BLaER1 treated with 17β-estradiol and CSF1 and Interleukin-3, amounts not matched to agents 10 nM and 100 nM (cell line): ENCODE results near the gene PKNOX2.

Source experiments
- H3K27ac ChIP-seq, 11 experiments: shearing (Covaris generic); formaldehyde crosslinking; 2 replicates each; pipeline ENCODE4 v1.8.1; 2022
- H3K27me3 ChIP-seq, 11 experiments: shearing (Covaris generic); formaldehyde crosslinking; 2 replicates each; pipeline ENCODE4 v1.8.1; 2022
- H3K36me3 ChIP-seq, 11 experiments: shearing (Covaris generic); formaldehyde crosslinking; 2 replicates each; pipeline ENCODE4 v1.8.1; 2022
- H3K4me1 ChIP-seq, 10 experiments: shearing (Covaris generic); formaldehyde crosslinking; 2 replicates each; pipeline ENCODE4 v1.8.1; 2022
- H3K4me2 ChIP-seq, 11 experiments: shearing (Covaris generic); formaldehyde crosslinking; 2 replicates each; pipeline ENCODE4 v1.8.1; 2022
- H3K4me3 ChIP-seq, 10 experiments: shearing (Covaris generic); formaldehyde crosslinking; 2 replicates each; pipeline ENCODE4 v1.8.1; 2022
- H3K9ac ChIP-seq, 11 experiments: shearing (Covaris generic); formaldehyde crosslinking; 2 replicates each; pipeline ENCODE4 v1.8.1; 2022
- H3K9me3 ChIP-seq, 11 experiments: shearing (Covaris generic); formaldehyde crosslinking; replicated peaks in 1 of 11; 2 replicates each; pipeline ENCODE4 v1.8.1; 2022
- H4K20me1 ChIP-seq, 11 experiments: shearing (Covaris generic); formaldehyde crosslinking; 2 replicates each; pipeline ENCODE4 v1.8.1; 2022
- Cebpa-rat ChIP-seq, 11 experiments: shearing (Covaris generic); IDR thresholded peaks; 2 replicates each; pipeline ENCODE4 v1.8.1; 2022

PKNOX2 gene

DNA sequence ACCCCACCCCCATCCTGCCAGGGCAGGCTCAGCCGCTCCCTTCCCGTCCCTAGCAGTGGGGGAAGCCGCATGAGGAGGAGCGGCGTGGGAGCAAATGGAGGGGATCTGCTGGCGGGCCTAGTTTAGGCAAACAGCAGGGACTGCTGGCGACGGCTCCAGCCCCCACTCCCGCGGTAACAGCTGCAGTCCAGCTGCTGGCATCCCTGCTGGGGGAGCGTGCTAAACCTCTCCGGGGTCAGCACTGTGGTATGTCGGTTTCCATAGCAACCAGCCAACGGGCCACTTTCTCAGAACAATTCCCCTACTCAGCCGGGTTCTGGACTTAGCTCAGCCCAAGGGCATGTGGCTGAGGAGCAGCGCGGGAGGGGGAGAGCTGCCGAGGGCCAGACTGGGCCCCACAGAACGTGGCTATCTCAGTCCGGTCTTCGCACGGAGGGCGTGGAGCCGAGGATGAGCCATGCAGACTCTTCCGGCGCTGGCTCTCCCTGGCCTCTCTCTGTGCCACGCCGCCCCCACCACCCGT is 98.8 kb downstream of the PKNOX2 start:
- 0 out of 22 replicates have a peak, but pooled peaks cover 0 to 6% (median 0%) of the 10 kb centered on the region in 11 experiments for H4K20me1 ChIP-seq
- peak overlapping the region; percentile 23 to 93 (median 82); a peak in 20 of 22 replicates for H3K4me2 ChIP-seq
- H3K36me3 ChIP-seq = no peaks in the 10 kb centered on the region
- H3K9ac ChIP-seq = 0 out of 22 replicates have a peak overlapping the region, but pooled peaks of 2 of the 11 experiments have one; percentile 1 to 14
- TF ChIP-seq Cebpa-rat (IDR thresholded peaks at IDR 0.05) = no peak
- H3K4me3 ChIP-seq = no peak overlapping the region
- H3K27me3 ChIP-seq = peaks cover 12 to 39% (median 21%) of the 10 kb centered on the region in 11 experiments; a peak in 20 of 22 replicates
- H3K27ac ChIP-seq = no peak overlapping the region
- H3K9me3 ChIP-seq = no peaks in the 10 kb centered on the region
- peaks cover 16 to 48% (median 46%) of the 10 kb centered on the region in 10 experiments for H3K4me1 ChIP-seq

DNA sequence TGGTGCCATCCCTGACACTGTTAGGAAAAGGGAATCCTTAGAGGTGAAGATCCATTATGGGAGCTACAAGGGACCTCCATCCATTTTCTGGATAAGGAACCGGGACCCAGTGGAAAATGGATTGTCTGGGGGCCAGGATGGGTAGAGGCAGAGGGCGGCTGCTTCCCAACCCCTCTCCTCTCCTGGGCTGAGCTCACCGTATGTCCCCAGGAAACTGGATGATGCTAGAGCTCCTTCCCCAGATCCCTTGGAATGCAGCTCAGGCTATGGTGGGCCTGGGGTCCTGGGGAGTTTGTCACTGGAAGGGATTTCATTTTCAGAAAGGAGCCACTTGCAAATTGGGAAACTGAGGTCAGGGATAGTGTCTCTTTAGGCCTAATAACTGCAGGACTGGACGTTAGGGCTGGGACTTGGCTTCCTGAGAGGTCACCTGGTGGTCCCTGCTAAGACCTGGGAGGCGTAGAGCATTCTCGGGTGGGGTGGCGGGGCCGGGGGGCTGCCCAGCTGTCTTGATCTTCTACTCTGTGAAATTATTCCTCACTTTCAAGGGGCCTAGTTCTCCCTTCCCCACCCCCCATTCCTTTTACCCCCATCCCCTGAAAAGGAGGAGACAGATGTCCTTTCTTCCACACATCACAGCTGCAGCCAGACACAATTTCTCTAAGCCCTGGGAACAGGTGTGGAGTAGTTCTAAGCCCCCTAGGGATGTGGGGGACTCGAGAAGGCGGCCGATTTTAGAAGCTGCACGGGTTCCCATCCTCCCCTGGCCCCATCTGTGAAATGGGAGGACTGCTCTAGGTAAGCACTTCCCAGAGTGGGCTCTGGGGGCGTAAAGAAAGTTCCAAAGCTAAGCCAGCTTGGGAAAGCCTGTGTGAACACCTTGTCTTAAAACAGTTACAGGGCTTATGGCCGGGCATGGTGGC is 99.8 kb downstream of the PKNOX2 start:
- H3K27me3 ChIP-seq = peaks cover 12 to 39% (median 21%) of the 10 kb centered on the region in 11 experiments; a peak in 20 of 22 replicates
- H3K9ac ChIP-seq = no peak overlapping the region; a peak in 1 of 22 replicates
- no peaks in the 10 kb centered on the region for H3K36me3 ChIP-seq
- H3K9me3 ChIP-seq = no peaks in the 10 kb centered on the region
- H4K20me1 ChIP-seq = 0 out of 22 replicates have a peak, but pooled peaks cover 0 to 6% (median 0%) of the 10 kb centered on the region in 11 experiments
- H3K4me1 ChIP-seq = peaks cover 9 to 38% (median 36%) of the 10 kb centered on the region in 10 experiments; a peak in 19 of 20 replicates
- no peak overlapping the region; a peak in 1 of 20 replicates for H3K4me3 ChIP-seq
- no peak overlapping the region for H3K27ac ChIP-seq
- TF ChIP-seq Cebpa-rat (IDR thresholded peaks at IDR 0.05) = no peak
- peak overlapping the region in 10 of 11 experiments; percentile 20 to 93 (median 84); a peak in 20 of 22 replicates for H3K4me2 ChIP-seq

DNA sequence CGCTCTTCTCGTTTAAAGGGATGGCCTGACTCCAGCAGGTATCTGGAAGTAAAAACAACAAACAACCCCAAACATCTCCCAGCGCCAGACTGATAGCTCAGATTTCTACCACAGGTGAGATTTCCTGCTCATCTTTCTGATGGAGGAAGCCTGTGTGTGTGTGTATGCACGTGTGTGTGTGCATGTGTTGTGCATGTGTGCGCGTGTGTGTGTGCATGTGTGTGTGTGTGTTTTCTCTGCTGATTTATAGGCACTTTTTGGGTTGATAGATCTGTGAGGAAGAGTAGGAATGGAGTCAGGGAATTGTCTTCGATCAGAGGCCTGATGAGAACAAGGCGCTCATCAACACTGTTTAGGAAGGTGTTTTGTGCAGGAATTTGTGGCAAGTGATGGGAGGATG is 103.0 kb downstream of the PKNOX2 start:
- H4K20me1 ChIP-seq = 0 out of 22 replicates have a peak, but pooled peaks cover 0 to 6% (median 0%) of the 10 kb centered on the region in 11 experiments
- no peak for TF ChIP-seq Cebpa-rat (IDR thresholded peaks at IDR 0.05)
- no peak overlapping the region for H3K4me2 ChIP-seq
- H3K9me3 ChIP-seq = no peaks in the 10 kb centered on the region
- peaks cover 9 to 37% (median 16%) of the 10 kb centered on the region in 11 experiments; a peak in 20 of 22 replicates for H3K27me3 ChIP-seq
- H3K9ac ChIP-seq = no peak overlapping the region
- H3K4me3 ChIP-seq = no peak overlapping the region
- no peak overlapping the region for H3K27ac ChIP-seq
- H3K36me3 ChIP-seq = no peaks in the 10 kb centered on the region
- H3K4me1 ChIP-seq = peaks cover 9 to 38% (median 35%) of the 10 kb centered on the region in 10 experiments; a peak in 19 of 20 replicates

DNA sequence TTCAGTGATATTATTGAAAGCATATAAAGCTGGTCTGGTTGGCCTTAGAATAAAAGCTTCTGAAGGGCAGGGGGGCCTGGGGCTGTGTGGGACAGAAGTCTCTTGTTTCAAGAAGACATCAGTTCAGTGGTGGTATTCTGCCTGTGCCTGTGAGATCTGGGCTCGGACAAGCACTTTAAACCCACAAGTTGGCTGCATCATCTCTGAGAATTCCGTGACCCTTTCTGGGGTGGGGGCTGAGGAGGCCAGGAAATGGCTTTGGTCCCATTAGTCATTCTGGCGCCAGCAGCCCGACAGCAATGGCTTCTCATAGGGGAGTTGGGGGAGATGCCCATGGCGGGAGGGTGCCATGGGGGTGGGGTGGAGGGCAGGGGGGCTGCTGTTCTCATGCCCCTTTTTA is 104.1 kb downstream of the PKNOX2 start:
- no peaks in the 10 kb centered on the region for H3K9me3 ChIP-seq
- TF ChIP-seq Cebpa-rat (IDR thresholded peaks at IDR 0.05) = no peak

DNA sequence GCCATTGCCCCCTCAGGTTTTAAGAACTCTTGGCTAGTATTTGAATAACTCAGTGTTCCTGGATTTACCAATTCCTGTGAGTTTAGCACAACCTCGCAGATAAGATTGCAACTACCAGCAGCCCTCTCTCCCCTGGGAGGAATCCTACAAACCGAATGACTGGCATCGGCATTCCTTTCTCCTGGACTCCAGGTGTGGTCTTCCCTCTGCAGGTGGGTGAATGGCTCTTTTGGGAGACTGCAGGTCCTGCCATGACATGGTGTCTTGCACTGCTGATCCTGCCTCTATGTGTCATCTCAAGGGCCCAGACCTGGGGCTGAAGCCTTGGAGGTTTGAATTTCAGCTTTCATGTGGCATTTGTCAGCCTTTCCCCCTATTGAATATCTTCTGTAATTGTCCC is 105.6 kb downstream of the PKNOX2 start:
- Histone ChIP-seq H3K9me3 (no peaks in the 10 kb centered on the region), H4K20me1 (0 out of 22 replicates have a peak, but pooled peaks cover 0 to 6% (median 0%) of the 10 kb centered on the region in 11 experiments), H3K9ac (no peak overlapping the region), H3K36me3 (no peaks in the 10 kb centered on the region), H3K27ac (no peak overlapping the region), H3K27me3 (peaks cover 0 to 15% (median 0%) of the 10 kb centered on the region in 11 experiments; a peak in 4 of 22 replicates), H3K4me2 (no peak overlapping the region), H3K4me3 (no peak overlapping the region), H3K4me1 (peaks cover 6 to 13% (median 10%) of the 10 kb centered on the region in 10 experiments; a peak in 19 of 20 replicates)
- TF ChIP-seq Cebpa-rat (IDR thresholded peaks at IDR 0.05) = no peak

More for the DNA sequence above, 104.1 kb downstream of the PKNOX2 start:
- Histone ChIP-seq H4K20me1 (0 out of 22 replicates have a peak, but pooled peaks cover 0 to 6% (median 0%) of the 10 kb centered on the region in 11 experiments), H3K4me3 (no peak overlapping the region), H3K27ac (no peak overlapping the region), H3K4me2 (no peak overlapping the region), H3K36me3 (no peaks in the 10 kb centered on the region), H3K4me1 (peaks cover 8 to 28% (median 25%) of the 10 kb centered on the region in 10 experiments; a peak in 19 of 20 replicates), H3K9ac (no peak overlapping the region), H3K27me3 (peaks cover 0 to 26% (median 5%) of the 10 kb centered on the region in 11 experiments; a peak in 18 of 22 replicates)

DNA sequence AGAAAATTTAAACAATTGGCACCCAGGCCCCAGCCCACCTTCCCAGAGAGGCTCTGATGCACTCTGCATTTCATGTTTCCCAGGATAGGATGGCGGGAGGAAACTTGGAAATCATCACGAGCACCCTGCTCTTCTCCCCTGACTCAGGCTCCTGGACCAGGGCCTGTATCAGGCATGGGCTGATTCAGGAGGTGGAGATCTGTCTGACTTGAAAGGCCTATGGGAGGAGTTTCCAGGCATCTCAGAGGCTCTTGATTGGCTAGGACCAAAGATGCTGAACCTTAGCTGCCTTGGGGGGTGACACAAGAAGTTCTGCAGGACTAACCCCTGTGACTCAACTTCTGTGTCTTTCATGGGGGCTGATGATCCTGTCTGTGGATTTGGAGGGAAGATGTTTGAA is 106.2 kb downstream of the PKNOX2 start:
- Histone ChIP-seq H3K9ac (no peak overlapping the region), H3K4me1 (peaks cover 0 to 7% (median 4%) of the 10 kb centered on the region in 10 experiments; a peak in 17 of 20 replicates), H3K27me3 (peaks cover 0 to 9% (median 0%) of the 10 kb centered on the region in 11 experiments; a peak in 2 of 22 replicates), H4K20me1 (0 out of 22 replicates have a peak, but pooled peaks cover 0 to 1% (median 0%) of the 10 kb centered on the region in 11 experiments), H3K4me3 (no peak overlapping the region), H3K36me3 (no peaks in the 10 kb centered on the region), H3K9me3 (no peaks in the 10 kb centered on the region), H3K4me2 (no peak overlapping the region), H3K27ac (no peak overlapping the region)
- TF ChIP-seq Cebpa-rat (IDR thresholded peaks at IDR 0.05) = no peak

DNA sequence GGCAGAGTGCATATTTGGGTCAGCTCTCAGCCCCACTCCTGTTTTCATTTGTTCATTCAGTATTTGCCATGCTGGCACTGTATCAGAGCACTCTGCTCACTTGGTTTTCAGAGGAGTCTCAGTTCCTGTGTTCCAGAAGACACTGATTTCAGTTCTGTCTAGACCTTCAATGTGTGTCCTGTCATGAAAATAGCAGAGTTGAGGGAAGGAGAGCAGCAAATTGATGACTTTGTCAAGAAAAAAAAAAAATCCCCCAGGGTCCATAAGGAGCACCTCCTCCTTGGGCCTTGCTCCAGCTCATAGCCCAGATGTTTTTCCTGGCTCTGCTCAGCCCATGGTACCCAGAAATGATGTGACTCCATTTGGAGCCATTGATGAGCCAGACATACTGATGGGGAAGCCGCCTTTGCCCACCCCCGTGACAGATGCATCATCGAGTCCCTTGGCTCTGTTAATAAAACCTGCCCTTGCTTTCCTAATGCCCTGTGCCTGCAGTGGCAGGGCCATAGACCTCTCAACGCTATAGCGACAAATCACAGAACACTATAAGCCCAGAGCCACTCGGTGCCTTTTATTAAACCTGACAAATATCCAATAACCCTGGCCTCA is 107.0 kb downstream of the PKNOX2 start:
- TF ChIP-seq Cebpa-rat (IDR thresholded peaks at IDR 0.05) = no peak
- H3K4me2 ChIP-seq = no peak overlapping the region
- 0 out of 22 replicates have a peak, but pooled peaks cover 0 to 3% (median 0%) of the 10 kb centered on the region in 11 experiments for H3K27me3 ChIP-seq
- H3K9me3 ChIP-seq = no peaks in the 10 kb centered on the region
- no peak overlapping the region for H3K27ac ChIP-seq
- no peaks in the 10 kb centered on the region for H3K36me3 ChIP-seq
- H4K20me1 ChIP-seq = no peaks in the 10 kb centered on the region
- peaks cover 0 to 5% (median 0%) of the 10 kb centered on the region in 10 experiments; a peak in 2 of 20 replicates for H3K4me1 ChIP-seq
- H3K4me3 ChIP-seq = no peak overlapping the region
- no peak overlapping the region for H3K9ac ChIP-seq

DNA sequence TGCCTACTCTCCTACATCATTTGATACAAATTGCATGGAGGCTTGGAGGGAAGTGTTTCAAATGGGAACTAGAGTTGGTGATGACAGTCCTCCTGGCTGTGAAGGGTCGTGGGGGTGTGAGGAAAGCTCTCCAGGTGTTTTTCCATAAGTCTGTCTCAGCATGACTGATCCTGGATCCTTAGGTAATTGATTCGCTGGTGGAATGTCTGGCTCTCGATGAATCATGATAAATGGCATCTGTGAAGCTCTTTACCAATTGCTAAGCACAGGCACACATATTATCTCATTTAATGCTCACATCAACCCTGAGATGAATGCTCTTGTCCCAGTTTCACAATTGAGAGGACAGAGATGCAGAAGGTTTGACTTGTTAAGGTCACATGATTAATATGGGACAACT is 107.5 kb downstream of the PKNOX2 start:
- TF ChIP-seq Cebpa-rat (IDR thresholded peaks at IDR 0.05) = no peak
- no peak overlapping the region for H3K27ac ChIP-seq
- no peak overlapping the region for H3K4me3 ChIP-seq
- no peaks in the 10 kb centered on the region for H3K9me3 ChIP-seq
- peaks cover 0 to 10% (median 0%) of the 10 kb centered on the region in 10 experiments; a peak in 2 of 20 replicates for H3K4me1 ChIP-seq
- no peaks in the 10 kb centered on the region for H3K36me3 ChIP-seq
- H3K9ac ChIP-seq = no peak overlapping the region
- no peak overlapping the region for H3K4me2 ChIP-seq
- no peaks in the 10 kb centered on the region for H3K27me3 ChIP-seq
- no peaks in the 10 kb centered on the region for H4K20me1 ChIP-seq
